SW480 (cell line): Measurements from ENCODE around the gene TEAD1.

ENCODE experiments used
- DNase-seq: peaks from one replicate; pipeline ENCODE4 v3.0.0-alpha.2; 2016; ENCODE audit warnings: low spot score

TEAD1 gene

GRCh38 chr11:12811861-12812260 lies 137.6 kb downstream of the TEAD1 start:
- peak; percentile 88 for DNase-seq

GRCh38 chr11:12812849-12813248 lies 138.6 kb downstream of the TEAD1 start:
- DNase-seq, result no peak

DNA sequence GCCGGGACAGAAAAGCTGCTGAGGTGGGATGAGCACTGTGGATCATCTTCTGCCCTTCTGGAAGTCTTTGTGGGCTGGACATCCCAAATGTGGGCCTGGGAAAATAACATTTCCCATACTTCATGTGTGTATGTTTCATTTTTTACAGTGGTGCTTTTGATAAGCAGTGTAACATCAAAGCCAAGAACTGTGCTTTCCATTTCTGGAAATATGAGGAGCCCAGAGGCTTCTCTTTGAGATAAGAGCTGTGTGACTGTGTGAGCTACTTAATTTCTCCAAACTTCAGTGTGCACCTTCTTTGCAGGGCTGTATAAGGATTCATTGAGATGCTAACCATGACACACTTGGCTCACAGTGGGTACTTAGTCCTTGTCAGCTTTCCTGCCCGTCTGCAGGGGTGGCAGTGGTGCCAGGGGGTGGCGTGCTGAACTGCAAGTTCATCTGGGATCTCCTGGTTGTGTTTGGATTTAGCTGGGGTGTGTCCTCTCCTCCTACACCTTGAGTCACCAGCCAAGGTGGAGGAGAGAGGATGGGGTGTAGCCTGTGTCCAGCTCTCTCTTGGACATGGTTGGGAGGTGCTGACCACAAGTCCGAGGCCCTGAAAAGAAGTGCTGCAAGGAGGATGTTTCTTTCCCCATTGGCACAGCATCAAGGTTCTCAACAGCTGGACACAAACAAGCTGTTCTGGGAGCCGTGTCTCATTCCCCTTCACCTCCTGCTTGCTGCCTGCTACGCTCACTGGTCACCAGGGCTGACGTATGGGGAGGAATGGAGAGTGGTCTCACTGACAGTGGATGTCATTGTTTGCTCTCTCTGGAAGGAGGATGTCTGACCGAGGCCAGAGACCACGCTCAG lies 139.4 kb downstream of the TEAD1 start:
- DNase-seq, result peak; percentile 67

GRCh38 chr11:12815129-12815480 lies 140.9 kb downstream of the TEAD1 start:
- DNase-seq, result no peak

- no peak for DNase-seq
These were observed 141.8 kb downstream of the TEAD1 start for GRCh38 chr11:12815931-12816494.

DNA sequence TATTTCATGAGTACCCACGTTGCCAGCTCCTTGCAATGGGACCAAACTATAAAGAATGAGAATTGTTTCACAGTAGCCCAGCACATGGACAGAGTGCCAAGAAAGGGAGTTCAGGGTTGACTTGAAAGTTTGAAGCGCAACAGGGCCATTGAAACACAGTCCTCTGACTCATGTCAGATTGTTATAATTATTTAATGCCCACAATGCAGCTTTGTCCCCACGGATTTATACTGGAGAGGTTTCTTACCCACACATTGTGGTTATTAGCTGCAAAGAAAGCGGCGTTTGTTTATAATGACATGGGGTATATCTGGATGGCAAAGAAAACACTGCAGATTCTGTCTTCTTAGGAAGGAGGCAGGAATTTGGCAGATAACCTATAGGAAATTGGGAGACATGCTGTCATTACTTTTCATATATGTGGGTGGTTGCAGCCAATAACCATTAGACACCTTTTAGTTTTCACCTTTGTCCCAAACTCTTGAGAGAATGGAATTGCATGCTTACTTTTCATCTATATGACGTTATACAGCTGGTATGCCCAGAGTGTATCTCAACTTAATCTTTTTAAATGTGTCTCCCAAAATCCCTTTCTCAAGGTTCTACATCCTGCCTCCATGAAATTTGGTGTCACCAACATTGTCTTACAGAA lies 143.6 kb downstream of the TEAD1 start:
- peak; percentile 82 for DNase-seq

- DNase-seq, result no peak
These were observed 144.3 kb downstream of the TEAD1 start for GRCh38 chr11:12818333-12819015.

GRCh38 chr11:12822392-12823022 lies 148.3 kb downstream of the TEAD1 start:
- DNase-seq, result no peak

DNA sequence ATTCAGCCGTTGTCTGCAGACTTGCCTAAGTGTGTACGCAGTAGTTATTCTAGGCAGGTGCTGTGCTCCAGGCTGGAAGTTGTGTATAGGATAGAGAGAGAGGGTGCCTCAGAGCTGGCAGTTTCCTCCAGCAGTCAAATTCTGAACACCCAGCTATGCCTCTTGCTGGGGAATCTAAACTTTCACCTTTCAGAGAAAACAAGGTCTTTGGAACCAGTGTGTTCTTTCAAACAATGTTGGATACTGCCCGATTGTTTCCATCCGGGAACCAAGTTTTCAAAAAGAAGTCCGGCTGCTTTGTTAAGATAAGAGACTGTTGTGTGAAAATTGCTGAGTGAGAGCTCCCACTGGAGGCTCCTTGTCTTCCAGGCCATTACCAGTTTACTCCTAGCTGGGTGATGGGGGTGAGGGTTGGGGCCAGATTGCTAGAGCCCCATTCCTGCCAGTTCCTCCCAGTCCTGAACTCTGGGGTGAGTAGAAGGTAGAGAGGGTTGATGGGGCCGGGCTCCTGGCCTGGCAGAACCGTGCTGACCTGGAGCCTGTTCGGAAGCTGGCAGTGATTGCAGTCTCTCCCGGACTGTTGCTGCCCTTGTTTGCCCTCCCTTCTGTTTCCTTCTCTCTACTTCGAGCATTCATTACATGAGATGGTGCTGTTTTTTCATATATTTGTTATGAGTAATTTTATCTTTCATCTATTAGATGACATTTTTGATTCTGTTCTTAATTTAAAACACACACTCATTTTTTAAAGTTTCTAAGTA lies 150.2 kb downstream of the TEAD1 start:
- DNase-seq, result no peak

DNA sequence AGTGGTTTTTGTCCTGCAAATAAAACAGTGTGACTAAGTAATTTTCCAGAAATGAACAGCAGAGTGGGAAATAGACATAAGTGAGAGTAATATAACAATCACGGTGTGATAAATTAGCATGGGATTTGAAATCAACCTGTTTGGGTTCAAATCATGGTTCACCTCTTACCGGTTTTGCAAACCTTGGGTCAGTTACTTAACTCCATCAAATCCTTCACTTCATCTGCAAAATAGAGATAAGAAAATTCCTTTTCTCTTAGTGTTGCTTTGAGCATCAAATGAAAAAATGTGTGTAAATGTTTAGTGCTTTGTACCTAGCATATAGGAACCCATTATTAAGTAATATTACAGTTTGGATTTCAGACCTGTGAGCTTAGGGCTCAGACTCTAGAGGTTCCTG lies 152.2 kb downstream of the TEAD1 start:
- DNase-seq, result no peak

- DNase-seq, result no peak
These were observed 153.1 kb downstream of the TEAD1 start for GRCh38 chr11:12827369-12827768.

- peak; percentile 82 for DNase-seq
These were observed 153.9 kb downstream of the TEAD1 start for GRCh38 chr11:12827929-12828812.

- no peak for DNase-seq
These were observed 154.9 kb downstream of the TEAD1 start for GRCh38 chr11:12829131-12829530.

- DNase-seq, result no peak
These were observed 155.5 kb downstream of the TEAD1 start for GRCh38 chr11:12829540-12830314.

DNA sequence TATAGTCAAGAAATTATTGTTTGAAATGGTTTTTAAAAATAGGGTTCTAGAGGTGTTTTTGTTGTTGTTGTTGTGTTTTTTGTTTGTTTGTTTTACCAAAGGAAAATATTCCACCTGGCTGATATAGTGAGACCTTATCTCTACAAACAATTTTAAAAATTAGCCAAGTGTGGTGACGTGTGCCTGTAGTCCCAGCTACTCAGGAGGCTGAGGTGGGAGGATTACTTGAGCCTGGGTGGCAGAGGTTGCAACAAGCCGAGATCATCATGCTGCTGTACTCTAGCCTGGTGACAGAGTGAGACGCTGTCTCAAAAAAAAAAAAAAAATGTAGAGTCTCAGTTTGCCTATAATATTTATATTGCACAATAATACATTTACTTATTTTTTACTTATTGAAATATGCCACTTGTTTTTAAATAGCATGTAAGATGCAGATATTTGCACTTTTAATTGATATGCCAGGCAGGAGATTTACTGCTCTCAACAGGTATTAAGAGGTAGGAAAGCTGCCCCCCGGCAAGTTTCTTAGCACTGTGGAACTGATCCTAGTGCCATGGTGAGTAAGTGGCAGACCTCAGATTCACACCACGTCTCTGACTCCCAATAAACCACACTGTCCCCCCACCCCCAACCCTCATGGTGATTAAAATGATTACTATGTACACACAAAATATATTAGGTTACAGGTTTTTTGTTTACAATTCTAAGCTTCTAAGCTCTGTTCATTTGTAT lies 157.4 kb downstream of the TEAD1 start:
- DNase-seq, result no peak

GRCh38 chr11:12832480-12833224 lies 158.4 kb downstream of the TEAD1 start:
- DNase-seq, result no peak

DNA sequence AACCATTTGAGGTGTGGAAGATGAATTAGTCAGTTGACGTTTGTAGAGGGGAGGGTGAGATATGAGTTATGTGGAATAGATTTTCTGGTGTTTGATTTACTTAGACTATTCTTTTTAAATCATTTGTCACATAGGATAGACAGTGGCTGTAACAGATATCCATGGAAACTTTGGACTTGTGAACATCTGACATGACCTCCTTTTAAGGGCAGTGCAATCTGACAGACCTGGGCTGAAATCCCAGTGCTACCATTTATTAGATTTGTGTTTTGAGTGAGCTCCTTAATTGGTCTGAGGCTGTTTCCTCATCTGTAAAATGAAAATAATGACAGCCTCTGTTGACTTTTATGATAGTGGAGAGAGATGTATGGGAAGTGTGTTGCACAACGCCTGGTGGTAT lies 159.9 kb downstream of the TEAD1 start:
- DNase-seq, result no peak

DNA sequence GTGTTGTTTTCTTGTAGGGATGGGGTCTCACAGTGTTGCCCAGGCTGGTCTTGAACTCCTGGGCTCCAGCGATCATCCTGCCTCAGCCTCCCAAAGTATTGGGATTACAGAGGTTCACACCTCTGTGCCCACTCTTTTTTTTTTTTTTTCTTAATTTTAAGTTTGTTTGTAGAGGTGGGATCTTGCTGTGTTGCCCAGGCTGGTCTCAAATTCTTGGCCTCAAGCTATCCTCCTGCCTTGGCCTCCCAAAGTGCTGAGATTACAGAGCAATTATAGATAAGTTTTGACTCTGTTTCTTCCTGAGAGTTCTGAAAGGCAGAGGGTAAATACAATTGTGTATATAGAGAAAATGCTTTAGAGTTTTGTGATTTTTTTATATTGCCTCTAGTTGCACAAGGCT lies 160.4 kb downstream of the TEAD1 start:
- DNase-seq, result no peak
